Neural progenitor cell (in vitro differentiated cells): ENCODE results near the gene CYSTM1.

Source experiments
- CTCF ChIP-seq: fragments of 200-600 bp; sonication (generic); IDR thresholded peaks from 2 replicates; pipeline ENCODE4 v1.5.1; 2017; ENCODE audit warnings: antibody characterized with exemption, mild to moderate bottlenecking
- EZH2 ChIP-seq: fragments of 200-600 bp; sonication (generic); IDR thresholded peaks from 2 replicates; pipeline ENCODE4 v1.6.1; 2017; ENCODE audit warnings: antibody characterized with exemption, mild to moderate bottlenecking, moderate library complexity
- EZH2phosphoT487 ChIP-seq: fragments of 200-600 bp; sonication (generic); IDR thresholded peaks from 2 replicates; pipeline ENCODE4 v1.6.1; 2017; ENCODE audit warnings: antibody characterized with exemption

- peak; percentile 27 for TF ChIP-seq CTCF
- peak; percentile 65 for TF ChIP-seq EZH2
- no peak for TF ChIP-seq EZH2phosphoT487
Observed at GRCh38 chr5:140175367-140176030, 511 bp downstream of the CYSTM1 start.
